C4-2B (cell line): Measurements from ENCODE around the gene TREX2.

Source experiments
- H3K27ac ChIP-seq: fragments of 450-650 bp; 2 replicates; pipeline ENCODE4 v1.5.1; 2017
- ZFX ChIP-seq: fragments of 450-650 bp; IDR thresholded peaks from 2 replicates; pipeline ENCODE4 v1.6.1; 2017
- TF ChIP-seq, protein P1 (sequence below): fragments of 450-650 bp; conservative IDR thresholded peaks from 2 replicates; pipeline ENCODE4 v1.5.1; 2017; ENCODE audit warnings: mild to moderate bottlenecking

The TREX2 gene

DNA sequence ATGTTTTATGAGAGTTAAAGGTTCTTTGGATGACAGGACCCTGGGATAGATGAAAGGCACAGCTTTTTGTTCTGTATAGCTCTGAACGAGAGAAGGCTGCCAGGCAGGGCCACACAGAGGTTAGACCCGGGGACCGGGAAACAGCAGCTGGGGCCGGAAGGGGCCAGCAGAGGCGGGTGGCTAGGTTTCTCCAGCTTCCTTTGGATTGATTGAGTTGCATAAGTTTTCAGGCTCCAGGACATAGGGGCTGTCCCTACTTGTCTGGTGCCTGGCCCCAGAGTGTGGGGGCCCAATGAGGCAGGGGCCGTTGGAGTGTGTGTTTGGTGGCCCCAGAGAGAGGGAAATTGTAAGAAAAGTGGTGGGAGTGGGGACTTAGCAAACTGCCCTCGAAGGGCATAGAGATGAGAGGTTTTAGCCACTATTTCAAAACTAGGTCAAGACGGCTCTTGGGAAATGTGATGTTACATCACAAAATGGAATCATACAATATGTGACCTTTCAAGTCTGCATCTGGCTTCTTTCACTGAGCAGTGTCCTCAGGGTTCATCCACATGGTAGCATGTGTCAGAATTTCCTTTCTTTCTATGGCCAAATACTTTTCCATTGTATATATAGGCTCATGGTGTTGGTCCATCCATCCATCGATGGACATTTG, 30.9 kb downstream of the TREX2 start:
- TF ChIP-seq, protein P1, sequence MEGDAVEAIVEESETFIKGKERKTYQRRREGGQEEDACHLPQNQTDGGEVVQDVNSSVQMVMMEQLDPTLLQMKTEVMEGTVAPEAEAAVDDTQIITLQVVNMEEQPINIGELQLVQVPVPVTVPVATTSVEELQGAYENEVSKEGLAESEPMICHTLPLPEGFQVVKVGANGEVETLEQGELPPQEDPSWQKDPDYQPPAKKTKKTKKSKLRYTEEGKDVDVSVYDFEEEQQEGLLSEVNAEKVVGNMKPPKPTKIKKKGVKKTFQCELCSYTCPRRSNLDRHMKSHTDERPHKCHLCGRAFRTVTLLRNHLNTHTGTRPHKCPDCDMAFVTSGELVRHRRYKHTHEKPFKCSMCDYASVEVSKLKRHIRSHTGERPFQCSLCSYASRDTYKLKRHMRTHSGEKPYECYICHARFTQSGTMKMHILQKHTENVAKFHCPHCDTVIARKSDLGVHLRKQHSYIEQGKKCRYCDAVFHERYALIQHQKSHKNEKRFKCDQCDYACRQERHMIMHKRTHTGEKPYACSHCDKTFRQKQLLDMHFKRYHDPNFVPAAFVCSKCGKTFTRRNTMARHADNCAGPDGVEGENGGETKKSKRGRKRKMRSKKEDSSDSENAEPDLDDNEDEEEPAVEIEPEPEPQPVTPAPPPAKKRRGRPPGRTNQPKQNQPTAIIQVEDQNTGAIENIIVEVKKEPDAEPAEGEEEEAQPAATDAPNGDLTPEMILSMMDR: no peak
- TF ChIP-seq ZFX: no peak

DNA sequence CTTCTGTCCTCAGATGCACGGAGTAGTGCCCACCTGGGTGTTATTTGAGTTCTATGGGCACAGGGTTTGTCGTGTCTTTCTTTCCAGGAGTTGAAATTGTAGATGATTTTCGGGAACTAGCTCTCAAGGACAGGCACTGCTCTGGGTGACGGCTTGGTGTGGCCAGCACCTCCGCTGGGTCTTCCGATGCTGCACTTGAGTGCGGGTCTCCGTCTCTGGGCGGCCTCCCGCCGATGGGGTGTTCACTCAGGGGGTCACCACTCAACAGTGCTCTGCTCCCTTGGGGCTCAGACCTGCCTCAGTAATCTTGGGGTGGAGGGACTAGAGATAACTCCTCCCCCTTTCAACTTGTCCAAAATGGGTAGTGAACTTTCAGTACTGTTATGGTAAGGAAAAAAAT, 32.1 kb downstream of the TREX2 start:
- TF ChIP-seq ZFX: no peak
- TF ChIP-seq, protein P1: no peak
- H3K27ac ChIP-seq: no peak overlapping the region

More for the DNA sequence above, 30.9 kb downstream of the TREX2 start:
- no peak overlapping the region for H3K27ac ChIP-seq

DNA sequence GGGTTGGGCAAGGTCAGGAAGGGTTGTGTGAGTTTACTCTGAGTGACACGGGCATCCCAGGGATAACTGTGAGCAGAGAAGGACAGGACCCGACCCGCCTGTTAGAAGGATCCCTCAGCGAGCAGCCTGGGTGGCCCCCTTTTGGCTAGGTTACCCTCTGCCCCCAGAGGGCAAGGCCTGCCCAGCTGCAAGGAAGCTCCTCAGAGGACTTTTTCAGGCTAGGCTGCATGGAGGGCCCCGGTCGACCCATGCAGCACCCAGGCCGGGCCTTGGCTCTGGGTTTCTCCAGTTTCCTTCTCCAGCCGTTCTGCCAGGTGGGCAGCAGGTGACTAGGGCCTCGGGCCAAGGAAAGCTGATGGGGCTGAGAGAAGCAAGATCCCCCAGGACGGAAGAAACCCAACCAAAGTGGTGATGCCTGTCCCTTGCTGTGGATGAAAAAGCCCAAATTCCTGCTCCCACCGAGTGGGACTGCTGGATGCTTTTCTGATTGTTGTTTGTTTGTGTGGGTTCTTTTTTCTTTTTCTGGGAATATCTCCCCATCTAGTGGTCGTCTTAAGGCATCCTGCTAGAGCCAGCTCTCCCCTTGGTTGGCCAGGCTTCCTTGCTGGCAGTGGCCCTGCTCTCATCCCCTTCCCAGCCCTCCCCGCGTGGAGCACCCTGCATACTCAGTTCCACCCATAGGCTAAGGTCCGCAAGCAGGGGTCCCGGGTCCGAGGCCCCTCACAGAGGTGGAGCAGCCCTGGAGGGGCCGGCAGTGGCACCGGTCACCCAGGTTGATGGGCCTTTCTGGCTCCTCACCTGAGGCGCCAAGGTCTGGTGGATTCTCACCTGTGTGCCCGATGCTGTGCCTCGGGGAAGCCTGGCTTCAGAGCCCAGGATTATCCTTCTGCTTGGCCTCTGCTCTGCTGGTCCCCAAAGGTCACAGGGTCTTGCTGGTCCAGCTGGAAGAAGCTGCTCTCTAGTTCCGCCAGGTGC, 32.8 kb downstream of the TREX2 start:
- no peak overlapping the region for H3K27ac ChIP-seq
- TF ChIP-seq ZFX: no peak
- TF ChIP-seq, protein P1: no peak; the same call in 1 of the 2 replicates

DNA sequence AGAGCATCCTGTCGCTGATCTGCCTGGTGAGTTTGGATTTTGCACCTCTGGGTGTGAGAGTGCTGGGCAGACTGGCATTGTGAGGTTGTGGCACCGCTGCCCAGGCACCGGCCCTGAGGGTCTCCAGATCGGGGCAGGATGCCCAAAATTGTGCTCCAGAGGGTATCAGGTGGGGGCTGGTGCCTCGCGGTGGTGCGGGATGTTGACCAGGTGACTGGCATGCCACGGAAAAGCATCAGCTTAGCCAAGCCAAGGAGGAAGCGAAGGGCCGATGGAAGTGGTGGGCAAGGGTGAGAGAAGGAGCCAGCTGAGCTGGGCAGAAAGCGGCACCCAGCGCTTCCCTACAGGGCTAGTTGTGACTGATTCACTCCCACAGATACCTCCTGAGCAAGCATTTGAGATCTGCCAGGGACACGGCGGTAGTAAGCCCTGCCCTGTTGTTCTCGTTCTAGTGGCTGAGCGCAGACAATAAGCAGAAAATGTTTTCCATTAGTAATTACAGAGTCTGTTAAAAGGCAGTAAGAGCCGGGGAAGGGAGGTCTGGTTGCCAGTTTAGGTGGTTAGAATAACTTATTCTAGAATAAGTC, 33.8 kb downstream of the TREX2 start:
- H3K27ac ChIP-seq: no peak overlapping the region
- TF ChIP-seq, protein P1: no peak
- no peak for TF ChIP-seq ZFX

DNA sequence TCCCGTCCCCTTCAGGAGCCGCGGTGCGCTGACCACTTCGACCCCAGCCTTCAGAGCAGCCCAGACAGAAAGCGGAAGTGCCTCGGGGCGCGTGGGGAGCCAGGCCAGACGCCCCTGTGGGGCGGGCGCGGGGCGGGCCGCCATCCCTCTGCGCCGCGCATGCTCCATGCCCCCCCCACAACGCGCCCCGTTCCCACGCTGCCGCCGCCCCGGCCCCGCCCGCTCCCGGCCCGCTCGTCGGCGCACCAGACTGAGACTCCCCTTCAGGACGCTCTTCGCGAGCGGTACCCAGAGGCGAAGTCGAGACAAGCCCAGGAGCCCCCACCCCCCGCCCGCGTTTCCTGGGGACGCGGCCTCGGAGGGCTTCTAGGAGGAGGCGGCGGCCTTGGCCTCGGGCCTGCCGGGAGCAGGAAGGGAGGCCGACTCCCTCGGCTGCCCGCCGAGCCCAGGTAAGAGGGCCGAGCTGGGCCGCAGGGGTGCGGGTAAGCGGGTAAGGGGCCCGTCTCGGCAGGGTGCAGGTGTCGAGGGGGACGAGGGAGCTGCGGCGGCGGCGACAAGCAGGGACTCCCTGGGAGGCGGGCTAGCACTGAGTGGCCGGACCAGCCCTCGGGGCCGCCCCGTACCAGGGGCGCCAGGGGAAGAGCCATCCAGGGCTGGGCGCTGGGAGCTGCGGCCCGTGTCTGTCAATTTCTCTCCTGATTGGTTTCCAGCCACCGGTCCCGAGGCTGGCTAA, 34.4 kb downstream of the TREX2 start, which contains the start of gene ZFP92:
ZFP92 (plus strand) TSS at position 218 of the 733 bp plus-strand sequence. CDS start 6,851 bp downstream, outside the sequence.
- no peak within 1 kb of the TSS for H3K27ac ChIP-seq
- TF ChIP-seq ZFX: no peak
- TF ChIP-seq, protein P1: no peak

DNA sequence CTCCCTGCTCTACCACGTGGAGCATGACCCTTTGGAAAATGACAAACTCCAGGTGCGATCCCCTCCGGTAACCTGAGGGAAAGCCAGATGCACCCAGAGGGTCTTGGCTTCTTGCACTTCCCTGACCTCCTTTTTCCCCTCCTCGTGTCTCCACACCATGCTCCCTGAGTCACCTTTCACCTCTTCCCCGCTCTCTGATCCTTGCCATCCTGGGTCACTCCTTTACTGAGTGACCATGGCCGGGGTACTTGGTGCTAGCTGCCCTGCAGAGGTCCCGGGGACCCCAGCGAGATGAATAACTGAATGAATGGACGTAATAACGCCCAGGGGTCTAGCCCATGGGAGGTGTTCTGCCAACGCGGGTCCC, 35.0 kb downstream of the TREX2 start:
- H3K27ac ChIP-seq: no peak overlapping the region
- TF ChIP-seq, protein P1: no peak
- no peak for TF ChIP-seq ZFX
